ENCODE measurements around the gene NCEH1.
"Not testable (repeated sequence)": the region's sequence is repeated elsewhere in the genome, so short reads cannot be mapped to it uniquely, and the experiment has no call there.

DNA sequence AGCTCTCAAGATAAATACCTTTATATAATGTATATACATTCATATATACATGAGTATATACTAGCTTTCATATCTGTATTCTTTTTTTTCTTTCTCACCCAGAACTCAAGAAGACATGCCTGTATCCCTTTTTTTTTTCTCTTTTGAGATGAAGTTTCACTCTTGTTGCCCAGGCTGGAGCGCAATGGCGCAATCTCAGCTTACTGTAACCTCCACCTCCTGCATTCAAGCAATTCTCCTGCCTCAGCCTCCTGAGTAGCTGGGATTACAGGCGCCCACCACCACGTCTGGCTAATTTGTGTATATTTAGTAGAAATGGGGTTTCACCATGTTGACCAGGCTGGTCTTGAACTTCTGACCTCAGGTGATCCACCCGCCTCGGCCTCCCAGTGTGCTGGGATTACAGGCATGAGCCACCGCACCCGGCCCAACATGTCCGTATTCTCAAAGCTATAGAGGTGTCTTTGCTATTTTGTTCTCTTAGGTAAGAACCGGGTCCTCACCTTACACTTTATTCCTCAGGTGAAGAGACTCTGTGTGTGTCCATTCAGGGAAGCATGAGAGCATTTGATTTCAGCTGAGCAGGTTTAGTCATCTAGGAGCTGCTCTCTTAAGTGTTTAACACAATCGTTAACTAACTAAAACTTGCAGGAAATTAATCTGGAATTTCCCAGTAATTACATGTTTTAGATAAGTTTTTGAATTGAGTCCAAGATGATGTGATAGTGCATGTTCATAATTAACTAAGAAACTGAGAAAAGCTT lies 115.8 kb downstream of the NCEH1 start:
- TF ChIP-seq, protein P1, sequence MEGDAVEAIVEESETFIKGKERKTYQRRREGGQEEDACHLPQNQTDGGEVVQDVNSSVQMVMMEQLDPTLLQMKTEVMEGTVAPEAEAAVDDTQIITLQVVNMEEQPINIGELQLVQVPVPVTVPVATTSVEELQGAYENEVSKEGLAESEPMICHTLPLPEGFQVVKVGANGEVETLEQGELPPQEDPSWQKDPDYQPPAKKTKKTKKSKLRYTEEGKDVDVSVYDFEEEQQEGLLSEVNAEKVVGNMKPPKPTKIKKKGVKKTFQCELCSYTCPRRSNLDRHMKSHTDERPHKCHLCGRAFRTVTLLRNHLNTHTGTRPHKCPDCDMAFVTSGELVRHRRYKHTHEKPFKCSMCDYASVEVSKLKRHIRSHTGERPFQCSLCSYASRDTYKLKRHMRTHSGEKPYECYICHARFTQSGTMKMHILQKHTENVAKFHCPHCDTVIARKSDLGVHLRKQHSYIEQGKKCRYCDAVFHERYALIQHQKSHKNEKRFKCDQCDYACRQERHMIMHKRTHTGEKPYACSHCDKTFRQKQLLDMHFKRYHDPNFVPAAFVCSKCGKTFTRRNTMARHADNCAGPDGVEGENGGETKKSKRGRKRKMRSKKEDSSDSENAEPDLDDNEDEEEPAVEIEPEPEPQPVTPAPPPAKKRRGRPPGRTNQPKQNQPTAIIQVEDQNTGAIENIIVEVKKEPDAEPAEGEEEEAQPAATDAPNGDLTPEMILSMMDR (IDR thresholded peaks at IDR 0.05; ENCODE audit: low read depth, low read length, poor library complexity, severe bottlenecking), result not testable (repeated sequence)
- not testable (repeated sequence) for TF ChIP-seq EZH2phosphoT487 (IDR thresholded peaks at IDR 0.05; ENCODE audit: borderline replicate concordance, low read length)

All from DOHH2 (cell line).